Measurements from ENCODE around the gene IFI27L2. TPM values are rescaled to one million over a fixed set of nuclear protein-coding genes. Genes with fewer than 3 reads are reported as not detected.

The IFI27L2 gene
- total and polyA plus RNA-seq, 2 of the 8 experiments (the other 6 are each of a cell fraction or from before 2014, with no cell fraction given), result 14.0 to 69.6 TPM

- H2BK120ac ChIP-seq (replicated peaks; ENCODE audit: low read depth, low read length), result no peak overlapping the region
- peaks cover 0 to 4% (median 2%) of the 10 kb centered on the region in 4 experiments; a peak in 3 of 7 replicates for H3K4me1 ChIP-seq (replicated peaks in 1 of 4; ENCODE audit: control insufficient read depth in 3 of 4, insufficient read depth in 4 of 4, low read length in 3 of 4)
- POLR2A ChIA-PET (ENCODE audit: partially characterized antibody), result no interaction called here
- no peak overlapping the region for H3K4ac ChIP-seq (replicated peaks; ENCODE audit: insufficient read length, low read depth, low read length)
- H3K4me3 ChIP-seq (ENCODE audit: extremely low read depth in 1 of 4, insufficient read depth in 2 of 4, low read depth in 3 of 4, low read length in 4 of 4), result no peak overlapping the region
- no peak for TF ChIP-seq SIX5 (IDR thresholded peaks at IDR 0.05; ENCODE audit: low read depth, low read length)
- no peak for TF ChIP-seq NRF1 (IDR thresholded peaks at IDR 0.05; ENCODE audit: low read depth, low read length)
- no peak for TF ChIP-seq SP4 (IDR thresholded peaks at IDR 0.05; ENCODE audit: low read length)
- TF ChIP-seq CHD2 (IDR thresholded peaks at IDR 0.05; ENCODE audit: low read length), result no peak
- TF ChIP-seq EZH2 (IDR thresholded peaks at IDR 0.05; ENCODE audit: low read depth, low read length, severe bottlenecking), result no peak
- TF ChIP-seq KDM1A (IDR thresholded peaks at IDR 0.05; ENCODE audit: borderline replicate concordance, low read length), result no peak
- no peak for TF ChIP-seq EGR1 (IDR thresholded peaks at IDR 0.05; ENCODE audit: borderline replicate concordance, low read depth, low read length)
- TF ChIP-seq POU5F1 (IDR thresholded peaks at IDR 0.05; ENCODE audit: low read depth, low read length), result no peak
- no peak for TF ChIP-seq SIN3A (conservative IDR thresholded peaks at IDR 0.05 in 1 of 2, IDR thresholded peaks at IDR 0.05 in 1 of 2; ENCODE audit: low read depth in 1 of 2, low read length in 2 of 2)
- TF ChIP-seq POLR2A (IDR thresholded peaks at IDR 0.05; ENCODE audit: control extremely low read depth in 1 of 2, low read depth in 2 of 2, low read length in 2 of 2), result no peak
- TF ChIP-seq SIRT6 (IDR thresholded peaks at IDR 0.05; ENCODE audit: low read length), result no peak
- TF ChIP-seq FOSL1 (IDR thresholded peaks at IDR 0.05; ENCODE audit: insufficient read depth, low read depth, low read length), result no peak
- H3K14ac ChIP-seq (ENCODE audit: insufficient read length), result no peak overlapping the region
- H2BK12ac ChIP-seq (ENCODE audit: low read depth, low read length), result no peak overlapping the region
- H3K27ac ChIP-seq (ENCODE audit: low read depth, low read length), result no peak overlapping the region
- CTCF ChIA-PET (ENCODE audit: partially characterized antibody), result interaction anchor here (0.6 kb wide), 1 partner anchor 963 kb away, joined by 4 read pairs; no protein-coding TSS in a partner anchor
- H3K4me2 ChIP-seq (ENCODE audit: insufficient read depth in 1 of 2, low read depth in 2 of 2, low read length in 2 of 2), result no peak overlapping the region
- H3K79me1 ChIP-seq (ENCODE audit: low read depth, low read length), result no peaks in the 10 kb centered on the region
- no peak overlapping the region for H2BK20ac ChIP-seq (ENCODE audit: low read length)
- no peaks in the 10 kb centered on the region for H3K79me2 ChIP-seq (ENCODE audit: control insufficient read depth in 1 of 2, insufficient read depth in 2 of 2, low read length in 2 of 2)
- H4K8ac ChIP-seq (ENCODE audit: extremely low read depth, insufficient read depth, low read length), result no peak overlapping the region
- no peak overlapping the region for H3K23ac ChIP-seq (ENCODE audit: insufficient read length)
- no peak overlapping the region for H2BK5ac ChIP-seq (ENCODE audit: low read depth, low read length)
- no peak overlapping the region for H2AFZ ChIP-seq (ENCODE audit: low read length)
- peak in 1 of 2 experiments; percentile 23 for DNase-seq (ENCODE audit: low read depth in 1 of 2, low spot score in 2 of 2)
- H3K27me3 ChIP-seq (replicated peaks in 1 of 4; ENCODE audit: control insufficient read depth in 3 of 4, extremely low read depth in 1 of 4, insufficient read depth in 3 of 4, low read length in 3 of 4), result no peaks in the 10 kb centered on the region; a peak in 2 of 7 replicates
- no peaks in the 10 kb centered on the region for H3K9me3 ChIP-seq (ENCODE audit: insufficient read depth in 2 of 2, low read depth in 1 of 2, low read length in 1 of 2)
- peaks cover 9% of the 10 kb centered on the region; the same call in 1 of the 2 replicates for H3K23me2 ChIP-seq (ENCODE audit: low read depth, low read length)
- H3K36me3 ChIP-seq (ENCODE audit: control insufficient read depth in 2 of 4, insufficient read depth in 4 of 4, low read length in 3 of 4), result no peaks in the 10 kb centered on the region
- H4K5ac ChIP-seq (ENCODE audit: insufficient read length, low read depth, low read length), result no peak overlapping the region
- no peak overlapping the region for H3K56ac ChIP-seq (replicated peaks; ENCODE audit: insufficient read length, low read depth, low read length)
- H3K18ac ChIP-seq (ENCODE audit: extremely low read depth, low read length), result no peak overlapping the region
- no peak overlapping the region for H3K9ac ChIP-seq (replicated peaks in 1 of 4; ENCODE audit: extremely low read depth in 1 of 4, low read depth in 3 of 4, low read length in 3 of 4)
- no peaks in the 10 kb centered on the region for H4K20me1 ChIP-seq (replicated peaks in 1 of 2; ENCODE audit: control insufficient read depth in 1 of 2, insufficient read depth in 2 of 2, low read length in 2 of 2)
- WGBS, 2 experiments (ENCODE audit: extremely low coverage in 1 of 2, insufficient coverage in 1 of 2, insufficient read length in 1 of 2, insufficient replicate concordance in 2 of 2, low coverage in 1 of 2, low lambda C conversion rate in 2 of 2, missing lambda C conversion rate in 1 of 2), result 92% methylated on average over 5 of the region's 5 CpGs; no CpG with 5 or more reads in 1 of the 2 experiments
- H4K91ac ChIP-seq (replicated peaks; ENCODE audit: insufficient read length, low read length), result no peak overlapping the region
- H2BK15ac ChIP-seq (ENCODE audit: low read length), result no peak overlapping the region
- no peak overlapping the region for H2AK5ac ChIP-seq (ENCODE audit: low read depth, low read length)
- no peak for FAIRE-seq
Observed at GRCh38 chr14:94126800-94127199, 2.6 kb downstream of the IFI27L2 start.
